Esophagus (tissue), 2 donors: ENCODE results near the gene OR2A42. TPM values are rescaled to one million over a fixed set of nuclear protein-coding genes. Genes with fewer than 3 reads are reported as not detected.
"Not testable (repeated sequence)": the region's sequence is repeated elsewhere in the genome, so short reads cannot be mapped to it uniquely, and the experiment has no call there.

Experiments used
- H3K27ac ChIP-seq, 2 donors: one replicate each; pipeline ENCODE4 v1.5.1; 2013; ENCODE audit warnings: low read depth in 2 of 2, mild to moderate bottlenecking in 2 of 2, inconsistent platforms in 1 of 2, low read length in 1 of 2, moderate library complexity in 1 of 2
- H3K27me3 ChIP-seq, 2 donors: one replicate each; pipeline ENCODE4 v1.6.1; 2013; ENCODE audit warnings: low read length in 2 of 2, control low read depth in 1 of 2, mild to moderate bottlenecking in 1 of 2; ENCODE audit not compliant: insufficient read depth in 2 of 2, control insufficient read depth in 1 of 2
- H3K36me3 ChIP-seq, 2 donors: one replicate each; pipeline ENCODE4 v1.6.1; 2013; ENCODE audit warnings: low read length in 1 of 2; ENCODE audit not compliant: control insufficient read depth in 2 of 2, insufficient read depth in 2 of 2
- H3K4me1 ChIP-seq, 2 donors: one replicate each; pipeline ENCODE4 v1.6.1; 2013; ENCODE audit warnings: low read length in 1 of 2; ENCODE audit not compliant: control insufficient read depth in 2 of 2, insufficient read depth in 2 of 2
- H3K4me3 ChIP-seq, 2 donors: one replicate each; pipeline ENCODE4 v1.5.1; 2013; ENCODE audit warnings: low read length in 2 of 2, mild to moderate bottlenecking in 2 of 2, low read depth in 1 of 2, moderate library complexity in 1 of 2
- H3K9me3 ChIP-seq, 2 donors: one replicate each; pipeline ENCODE4 v1.6.1; 2013; ENCODE audit warnings: mild to moderate bottlenecking in 2 of 2, low read depth in 1 of 2, low read length in 1 of 2, moderate library complexity in 1 of 2; ENCODE audit not compliant: control insufficient read depth in 2 of 2, insufficient read depth in 1 of 2
- WGBS, 2 donors: extraction: QIAGEN DNeasy Blood & Tissue Kit; methylation state at CpG; one replicate each; pipeline ENCODE4 v1.1.7; 2013; 5-methylcytosine and 5-hydroxymethylcytosine counted together
- polyA plus RNA-seq, 2 donors: library from polyadenylated mRNA; stranded (reverse); fragments of 200-250 nt; gene quantifications; one replicate each; pipeline ENCODE4 v1.2.3, GENCODE V29; 2013
- donor health status: healthy with polysubstance abuse.
- donor health status: Bipolar disorder and iron deficiency.

The OR2A42 gene
- polyA plus RNA-seq, 2 donors, result 0.02 TPM; not detected in 1

DNA sequence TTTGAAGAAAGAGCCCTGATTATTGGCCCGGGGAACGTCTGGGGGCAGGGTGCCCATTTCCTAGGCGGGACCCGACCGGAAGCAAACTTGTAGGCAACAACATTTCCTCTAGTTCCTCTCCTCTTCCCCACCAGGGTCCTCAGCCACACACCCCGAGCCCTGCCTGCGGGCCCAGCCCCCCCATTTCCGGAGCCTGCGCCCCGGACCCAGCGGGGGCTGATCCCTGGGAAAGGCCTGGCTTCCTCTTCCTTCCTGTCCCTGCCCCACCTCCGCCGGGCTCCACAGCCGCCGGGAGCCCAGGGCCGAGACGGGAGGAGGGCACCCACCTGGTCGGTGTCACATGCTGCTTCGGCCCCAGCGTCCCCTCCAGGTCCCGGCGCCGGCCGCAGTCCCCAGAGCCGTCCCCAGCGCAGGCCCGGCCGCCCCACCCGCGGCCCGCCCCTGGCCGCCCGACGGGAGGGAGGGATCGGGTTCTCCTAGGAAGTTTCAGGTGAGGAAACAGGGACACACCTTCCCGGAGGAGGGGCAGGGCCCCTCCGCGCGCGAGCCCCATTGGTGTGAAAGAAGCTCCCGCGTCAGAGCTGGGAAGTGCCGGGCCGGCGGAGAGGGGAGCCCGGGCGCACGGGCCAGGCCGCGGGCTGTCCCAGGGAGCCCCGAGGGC is 44.1 kb downstream of the OR2A42 start, which contains the start of gene ARHGEF35:
Gene ARHGEF35 (minus strand): TSS at position 622 of the 661 bp plus-strand sequence. CDS start 7,450 bp downstream, outside the sequence.
- H3K27me3 ChIP-seq, H3K4me3 ChIP-seq, H3K36me3 ChIP-seq, H3K9me3 ChIP-seq, H3K4me1 ChIP-seq, H3K27ac ChIP-seq: not testable (repeated sequence)
- WGBS, 2 donors, result 1% methylated on average over 15 of the region's 51 CpGs; no CpG with 5 or more reads in 1 of the 2 donors

DNA sequence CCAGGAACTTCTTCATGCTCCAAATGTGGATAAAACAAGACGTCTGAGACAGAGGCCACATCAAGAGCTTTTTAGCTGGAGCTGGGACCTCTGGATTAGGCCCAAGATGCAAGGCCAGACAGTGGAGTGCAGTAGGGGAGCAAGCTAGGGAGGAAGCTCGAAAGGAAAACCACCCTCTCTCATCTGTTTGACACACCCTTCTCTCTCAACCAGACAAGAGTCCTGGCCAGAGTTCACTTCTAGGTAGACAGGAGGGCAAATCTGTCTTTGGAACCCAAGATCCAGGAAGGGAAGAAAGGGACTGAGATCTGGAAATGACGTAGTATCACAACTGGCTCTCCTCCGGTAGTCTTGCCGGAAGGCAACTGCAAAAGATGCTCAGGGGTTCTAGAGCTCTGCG is 45.0 kb downstream of the OR2A42 start:
- not testable (repeated sequence) for H3K36me3 ChIP-seq, H3K4me3 ChIP-seq, H3K27me3 ChIP-seq, H3K27ac ChIP-seq, H3K9me3 ChIP-seq, H3K4me1 ChIP-seq
- no CpG with 5 or more reads among the region's 6 CpGs for WGBS, 2 donors

DNA sequence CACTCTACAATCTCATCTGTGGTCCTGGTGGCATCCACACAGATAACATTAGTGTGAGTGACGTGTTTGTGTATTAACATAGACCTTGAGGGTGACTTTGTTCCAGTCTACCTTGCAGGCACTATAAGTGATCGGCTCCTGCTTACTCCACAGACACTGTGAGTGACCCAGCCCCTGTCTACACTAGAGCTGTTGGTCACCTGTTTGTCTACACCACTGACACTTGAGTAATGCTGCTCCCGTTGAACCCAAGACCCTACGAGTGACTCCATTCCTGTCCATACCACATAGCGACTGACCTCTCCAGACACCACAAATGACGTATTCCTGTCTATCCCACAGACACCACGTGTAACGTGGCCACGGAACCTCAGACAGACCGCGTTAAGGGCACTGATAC is 45.6 kb downstream of the OR2A42 start:
- H3K4me1 ChIP-seq, H3K4me3 ChIP-seq, H3K9me3 ChIP-seq, H3K36me3 ChIP-seq, H3K27me3 ChIP-seq, H3K27ac ChIP-seq: not testable (repeated sequence)
- no CpG with 5 or more reads among the region's 11 CpGs for WGBS, 2 donors

DNA sequence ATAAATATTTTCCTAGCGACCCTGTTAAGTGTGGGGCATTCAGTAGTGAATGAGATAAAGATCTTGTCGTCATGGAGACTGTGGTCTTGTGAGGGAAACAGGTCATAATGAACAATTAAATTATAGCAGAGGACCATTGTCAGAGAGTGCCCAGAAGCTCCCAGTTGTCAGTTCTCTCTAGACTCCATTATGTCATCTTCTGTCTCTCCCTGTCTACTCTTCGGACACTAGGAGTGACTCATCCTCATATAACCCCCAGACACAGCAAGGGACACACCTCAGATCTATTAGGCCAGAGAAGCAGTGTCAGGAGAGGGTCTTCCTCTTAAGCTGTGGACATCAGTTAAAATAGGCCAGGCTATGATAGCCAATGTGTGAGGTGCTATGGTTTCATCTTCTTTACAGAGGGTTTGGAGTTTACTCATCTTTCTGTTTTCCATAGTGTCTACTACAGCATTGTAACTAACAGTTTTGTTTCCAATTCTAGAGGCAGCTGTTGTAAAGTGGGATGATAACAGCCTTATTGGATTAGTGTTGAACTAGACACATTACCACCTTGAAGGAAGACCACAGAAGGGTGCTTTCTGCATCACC is 50.7 kb downstream of the OR2A42 start:
- H3K36me3 ChIP-seq, H3K4me3 ChIP-seq, H3K27ac ChIP-seq, H3K4me1 ChIP-seq, H3K9me3 ChIP-seq, H3K27me3 ChIP-seq: not testable (repeated sequence)
- no CpG with 5 or more reads among the region's 3 CpGs for WGBS, 2 donors

DNA sequence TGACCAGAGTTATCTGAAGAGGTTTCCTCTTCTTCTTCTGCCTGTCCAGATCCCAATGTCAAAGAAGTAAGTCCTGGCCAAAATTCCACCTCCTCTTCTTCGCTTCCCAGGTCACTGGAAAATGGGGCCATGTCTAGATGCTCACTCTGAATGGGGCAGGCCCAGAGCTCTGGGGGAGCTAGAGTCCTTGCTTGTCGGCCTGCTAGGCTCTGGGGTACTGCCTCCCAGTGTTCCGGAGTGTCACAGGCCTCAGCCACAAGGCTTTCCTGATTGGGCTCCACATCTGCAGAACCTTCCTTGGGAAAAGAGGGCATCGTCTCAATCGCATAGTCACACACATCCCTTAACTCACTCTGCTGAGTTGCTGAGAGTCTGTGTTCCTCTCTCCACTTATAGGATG is 51.6 kb downstream of the OR2A42 start:
- H3K36me3 ChIP-seq, H3K27me3 ChIP-seq, H3K9me3 ChIP-seq, H3K4me3 ChIP-seq, H3K4me1 ChIP-seq, H3K27ac ChIP-seq: not testable (repeated sequence)
- no CpG with 5 or more reads among the region's 5 CpGs for WGBS, 2 donors

DNA sequence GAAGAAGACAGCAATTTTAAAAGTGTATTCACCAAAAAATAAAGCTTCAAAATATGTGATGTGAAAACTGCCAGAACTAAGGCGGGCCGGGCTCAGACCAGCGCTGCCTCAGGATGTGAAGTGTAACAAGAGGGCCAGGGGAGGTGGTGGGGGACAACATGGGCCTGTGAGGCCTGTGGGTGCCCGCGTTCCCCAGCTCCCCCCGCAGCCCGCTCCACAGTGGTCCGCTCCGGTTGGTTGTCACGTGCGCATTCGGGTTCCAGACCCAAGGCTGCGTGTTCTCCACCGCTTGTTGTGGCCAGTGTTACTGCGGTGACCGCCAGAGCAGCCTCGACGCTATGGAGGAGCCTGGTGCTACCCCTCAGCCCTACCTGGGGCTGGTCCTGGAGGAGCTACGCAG is 56.2 kb downstream of the OR2A42 start, which contains the start of gene CTAGE4:
Gene CTAGE4 (plus strand): TSS at position 301 of the 400 bp plus-strand sequence. CDS start 38 bp downstream, at position 339.
- WGBS, 2 donors, result no CpG with 5 or more reads among the region's 19 CpGs
- H3K4me3 ChIP-seq, H3K4me1 ChIP-seq, H3K27ac ChIP-seq, H3K36me3 ChIP-seq, H3K9me3 ChIP-seq, H3K27me3 ChIP-seq: not testable (repeated sequence)

DNA sequence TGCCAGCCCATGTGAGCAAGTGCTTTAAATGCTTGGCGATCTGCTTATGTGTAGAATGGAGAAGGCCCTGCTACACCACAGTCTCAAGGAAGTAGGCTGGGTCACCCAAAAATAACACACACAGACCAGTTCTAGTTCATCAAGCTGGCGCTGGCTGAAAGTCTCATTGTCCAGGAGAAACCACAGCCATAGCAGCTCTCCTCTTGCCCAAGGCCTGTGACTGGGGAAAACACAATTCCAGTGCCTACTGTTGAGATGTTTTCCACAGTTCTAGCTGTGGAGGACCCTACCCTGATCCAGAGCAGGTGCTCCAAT is 60.3 kb downstream of the OR2A42 start:
- not testable (repeated sequence) for H3K27me3 ChIP-seq, H3K9me3 ChIP-seq, H3K4me3 ChIP-seq, H3K4me1 ChIP-seq, H3K36me3 ChIP-seq, H3K27ac ChIP-seq
- 50 to 83% methylated on average over 1 of the region's 2 CpGs for WGBS, 2 donors

DNA sequence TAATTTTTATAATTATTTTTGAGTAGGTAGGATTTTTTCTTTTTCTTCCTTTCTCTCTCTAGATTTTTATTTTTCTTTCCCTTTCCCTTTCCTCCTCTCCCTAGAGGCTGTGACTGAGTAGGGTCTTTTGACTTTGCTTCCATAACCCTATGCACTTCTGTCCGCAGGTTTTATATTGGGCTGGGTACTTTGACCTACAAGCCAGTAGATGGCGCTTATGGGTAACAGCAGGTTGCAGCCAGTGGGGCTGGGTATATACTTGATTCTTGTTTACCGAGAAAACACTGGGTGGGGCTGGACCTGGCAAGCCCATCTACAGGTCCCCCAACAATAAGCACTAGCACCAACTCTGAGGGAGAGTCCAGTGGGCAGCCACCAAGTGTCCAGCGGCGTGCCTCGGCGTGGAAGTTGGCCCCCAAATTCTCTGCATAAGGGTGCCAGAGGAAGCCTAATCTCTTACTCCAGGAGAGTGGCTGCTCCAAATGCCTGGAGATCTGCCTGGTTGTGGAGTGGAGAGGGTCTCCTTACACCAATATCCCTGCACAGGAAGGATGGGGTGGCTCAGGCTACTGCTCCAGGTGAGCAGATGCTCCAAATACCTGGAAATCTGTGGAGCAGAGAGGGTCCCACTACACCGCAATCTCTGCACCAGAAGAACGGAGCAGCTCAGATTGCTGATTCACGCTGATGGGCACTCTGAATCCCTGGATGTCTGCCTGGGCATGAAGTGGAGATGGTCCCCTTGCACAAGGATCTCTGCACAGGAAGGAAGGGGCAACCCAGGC is 60.8 kb downstream of the OR2A42 start:
- not testable (repeated sequence) for H3K4me3 ChIP-seq, H3K27me3 ChIP-seq, H3K27ac ChIP-seq, H3K4me1 ChIP-seq, H3K9me3 ChIP-seq, H3K36me3 ChIP-seq
- 57 to 61% methylated on average over 9 to 10 of the region's 10 CpGs for WGBS, 2 donors
